SK-N-SH (cell line): ENCODE data around the gene CYSLTR2.

Experiments used
- POLR2AphosphoS5 ChIP-seq: IDR thresholded peaks from 2 replicates; pipeline ENCODE4 v1.6.1; 2012; ENCODE audit warnings: low read depth, low read length
- RCOR1 ChIP-seq: fragments of 150-350 bp; IDR thresholded peaks from 2 replicates; pipeline ENCODE4 v1.6.1; 2017; ENCODE audit warnings: antibody characterized with exemption, low read length
- YY1 ChIP-seq: IDR thresholded peaks from 2 replicates; pipeline ENCODE4 v1.4.0; 2012; ENCODE audit warnings: low read depth, mild to moderate bottlenecking
- TF ChIP-seq, protein P1 (sequence below): IDR thresholded peaks from 2 replicates; pipeline ENCODE4 v1.4.0; 2012; ENCODE audit warnings: low read depth
- TF ChIP-seq, protein P2 (sequence below): fragments of 200-600 bp; sonication (generic); IDR thresholded peaks from 2 replicates; pipeline ENCODE4 v1.6.1; 2017; ENCODE audit warnings: antibody characterized with exemption, mild to moderate bottlenecking, moderate library complexity
- TF ChIP-seq, protein P3 (sequence below): IDR thresholded peaks from 2 replicates; pipeline ENCODE4 v1.4.0; 2012; ENCODE audit warnings: low read depth, borderline replicate concordance
- TF ChIP-seq, protein P4 (sequence below): IDR thresholded peaks from 2 replicates; pipeline ENCODE4 v1.6.1; 2012; ENCODE audit warnings: mild to moderate bottlenecking, low read depth, low read length, moderate library complexity
- TF ChIP-seq, protein P5 (sequence below): IDR thresholded peaks from 2 replicates; pipeline ENCODE4 v1.4.0; 2012; ENCODE audit warnings: low read depth, borderline replicate concordance

DNA sequence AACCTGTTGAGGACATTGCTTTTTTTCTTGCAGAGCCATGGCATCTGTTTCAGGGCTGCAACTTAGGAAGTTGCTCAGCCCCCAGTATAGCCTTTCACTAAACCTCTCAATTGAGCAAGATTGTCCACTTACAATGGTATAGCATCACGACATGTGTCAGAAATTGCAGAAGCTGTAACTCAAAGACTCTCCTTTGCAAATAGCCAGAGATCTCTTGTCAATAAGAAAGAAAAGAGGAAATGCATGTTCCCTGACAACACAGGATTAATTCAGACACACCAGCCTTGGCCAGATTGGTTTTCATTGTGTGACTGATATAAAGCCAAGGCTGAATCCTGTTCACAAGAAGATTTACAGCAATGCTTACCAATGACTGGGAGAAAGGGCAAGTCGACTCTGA, 38.7 kb upstream of the CYSLTR2 start:
- TF ChIP-seq, protein P1, sequence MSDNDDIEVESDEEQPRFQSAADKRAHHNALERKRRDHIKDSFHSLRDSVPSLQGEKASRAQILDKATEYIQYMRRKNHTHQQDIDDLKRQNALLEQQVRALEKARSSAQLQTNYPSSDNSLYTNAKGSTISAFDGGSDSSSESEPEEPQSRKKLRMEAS: no peak
- TF ChIP-seq, protein P2, sequence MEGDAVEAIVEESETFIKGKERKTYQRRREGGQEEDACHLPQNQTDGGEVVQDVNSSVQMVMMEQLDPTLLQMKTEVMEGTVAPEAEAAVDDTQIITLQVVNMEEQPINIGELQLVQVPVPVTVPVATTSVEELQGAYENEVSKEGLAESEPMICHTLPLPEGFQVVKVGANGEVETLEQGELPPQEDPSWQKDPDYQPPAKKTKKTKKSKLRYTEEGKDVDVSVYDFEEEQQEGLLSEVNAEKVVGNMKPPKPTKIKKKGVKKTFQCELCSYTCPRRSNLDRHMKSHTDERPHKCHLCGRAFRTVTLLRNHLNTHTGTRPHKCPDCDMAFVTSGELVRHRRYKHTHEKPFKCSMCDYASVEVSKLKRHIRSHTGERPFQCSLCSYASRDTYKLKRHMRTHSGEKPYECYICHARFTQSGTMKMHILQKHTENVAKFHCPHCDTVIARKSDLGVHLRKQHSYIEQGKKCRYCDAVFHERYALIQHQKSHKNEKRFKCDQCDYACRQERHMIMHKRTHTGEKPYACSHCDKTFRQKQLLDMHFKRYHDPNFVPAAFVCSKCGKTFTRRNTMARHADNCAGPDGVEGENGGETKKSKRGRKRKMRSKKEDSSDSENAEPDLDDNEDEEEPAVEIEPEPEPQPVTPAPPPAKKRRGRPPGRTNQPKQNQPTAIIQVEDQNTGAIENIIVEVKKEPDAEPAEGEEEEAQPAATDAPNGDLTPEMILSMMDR: no peak
- TF ChIP-seq, protein P3, sequence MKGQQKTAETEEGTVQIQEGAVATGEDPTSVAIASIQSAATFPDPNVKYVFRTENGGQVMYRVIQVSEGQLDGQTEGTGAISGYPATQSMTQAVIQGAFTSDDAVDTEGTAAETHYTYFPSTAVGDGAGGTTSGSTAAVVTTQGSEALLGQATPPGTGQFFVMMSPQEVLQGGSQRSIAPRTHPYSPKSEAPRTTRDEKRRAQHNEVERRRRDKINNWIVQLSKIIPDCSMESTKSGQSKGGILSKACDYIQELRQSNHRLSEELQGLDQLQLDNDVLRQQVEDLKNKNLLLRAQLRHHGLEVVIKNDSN: no peak
- TF ChIP-seq, protein P4, sequence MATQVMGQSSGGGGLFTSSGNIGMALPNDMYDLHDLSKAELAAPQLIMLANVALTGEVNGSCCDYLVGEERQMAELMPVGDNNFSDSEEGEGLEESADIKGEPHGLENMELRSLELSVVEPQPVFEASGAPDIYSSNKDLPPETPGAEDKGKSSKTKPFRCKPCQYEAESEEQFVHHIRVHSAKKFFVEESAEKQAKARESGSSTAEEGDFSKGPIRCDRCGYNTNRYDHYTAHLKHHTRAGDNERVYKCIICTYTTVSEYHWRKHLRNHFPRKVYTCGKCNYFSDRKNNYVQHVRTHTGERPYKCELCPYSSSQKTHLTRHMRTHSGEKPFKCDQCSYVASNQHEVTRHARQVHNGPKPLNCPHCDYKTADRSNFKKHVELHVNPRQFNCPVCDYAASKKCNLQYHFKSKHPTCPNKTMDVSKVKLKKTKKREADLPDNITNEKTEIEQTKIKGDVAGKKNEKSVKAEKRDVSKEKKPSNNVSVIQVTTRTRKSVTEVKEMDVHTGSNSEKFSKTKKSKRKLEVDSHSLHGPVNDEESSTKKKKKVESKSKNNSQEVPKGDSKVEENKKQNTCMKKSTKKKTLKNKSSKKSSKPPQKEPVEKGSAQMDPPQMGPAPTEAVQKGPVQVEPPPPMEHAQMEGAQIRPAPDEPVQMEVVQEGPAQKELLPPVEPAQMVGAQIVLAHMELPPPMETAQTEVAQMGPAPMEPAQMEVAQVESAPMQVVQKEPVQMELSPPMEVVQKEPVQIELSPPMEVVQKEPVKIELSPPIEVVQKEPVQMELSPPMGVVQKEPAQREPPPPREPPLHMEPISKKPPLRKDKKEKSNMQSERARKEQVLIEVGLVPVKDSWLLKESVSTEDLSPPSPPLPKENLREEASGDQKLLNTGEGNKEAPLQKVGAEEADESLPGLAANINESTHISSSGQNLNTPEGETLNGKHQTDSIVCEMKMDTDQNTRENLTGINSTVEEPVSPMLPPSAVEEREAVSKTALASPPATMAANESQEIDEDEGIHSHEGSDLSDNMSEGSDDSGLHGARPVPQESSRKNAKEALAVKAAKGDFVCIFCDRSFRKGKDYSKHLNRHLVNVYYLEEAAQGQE: no peak
- no peak for TF ChIP-seq RCOR1
- TF ChIP-seq, protein P5, sequence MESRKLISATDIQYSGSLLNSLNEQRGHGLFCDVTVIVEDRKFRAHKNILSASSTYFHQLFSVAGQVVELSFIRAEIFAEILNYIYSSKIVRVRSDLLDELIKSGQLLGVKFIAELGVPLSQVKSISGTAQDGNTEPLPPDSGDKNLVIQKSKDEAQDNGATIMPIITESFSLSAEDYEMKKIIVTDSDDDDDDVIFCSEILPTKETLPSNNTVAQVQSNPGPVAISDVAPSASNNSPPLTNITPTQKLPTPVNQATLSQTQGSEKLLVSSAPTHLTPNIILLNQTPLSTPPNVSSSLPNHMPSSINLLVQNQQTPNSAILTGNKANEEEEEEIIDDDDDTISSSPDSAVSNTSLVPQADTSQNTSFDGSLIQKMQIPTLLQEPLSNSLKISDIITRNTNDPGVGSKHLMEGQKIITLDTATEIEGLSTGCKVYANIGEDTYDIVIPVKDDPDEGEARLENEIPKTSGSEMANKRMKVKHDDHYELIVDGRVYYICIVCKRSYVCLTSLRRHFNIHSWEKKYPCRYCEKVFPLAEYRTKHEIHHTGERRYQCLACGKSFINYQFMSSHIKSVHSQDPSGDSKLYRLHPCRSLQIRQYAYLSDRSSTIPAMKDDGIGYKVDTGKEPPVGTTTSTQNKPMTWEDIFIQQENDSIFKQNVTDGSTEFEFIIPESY: no peak
- TF ChIP-seq YY1: no peak
- TF ChIP-seq POLR2AphosphoS5: no peak
